ENCODE data around the gene RAB3GAP1.

The RAB3GAP1 gene

GRCh38 chr2:135163901-135164300 lies 111.8 kb downstream of the RAB3GAP1 start:
- DNase-seq (ENCODE audit: low read depth in 3 of 3): no peak

GRCh38 chr2:135164431-135164830 lies 112.3 kb downstream of the RAB3GAP1 start:
- DNase-seq (ENCODE audit: low read depth in 3 of 3): no peak

- DNase-seq (ENCODE audit: low read depth in 3 of 3): no peak
Observed at GRCh38 chr2:135167273-135167672, 115.2 kb downstream of the RAB3GAP1 start.

GRCh38 chr2:135168204-135168856 lies 116.2 kb downstream of the RAB3GAP1 start:
- no peak for DNase-seq (ENCODE audit: low read depth in 3 of 3)

- DNase-seq (ENCODE audit: low read depth in 3 of 3): no peak
Observed at GRCh38 chr2:135169900-135170753, 118.0 kb downstream of the RAB3GAP1 start.

GRCh38 chr2:135174049-135174809 lies 122.1 kb downstream of the RAB3GAP1 start:
- no peak for DNase-seq (ENCODE audit: low read depth in 3 of 3)

GRCh38 chr2:135174810-135175093 lies 122.7 kb downstream of the RAB3GAP1 start:
- no peak for DNase-seq (ENCODE audit: low read depth in 3 of 3)

GRCh38 chr2:135175177-135175576 lies 123.1 kb downstream of the RAB3GAP1 start:
- no peak for DNase-seq (ENCODE audit: low read depth in 3 of 3)

GRCh38 chr2:135179689-135180088 lies 127.6 kb downstream of the RAB3GAP1 start:
- no peak for DNase-seq (ENCODE audit: low read depth in 3 of 3)

GRCh38 chr2:135182190-135182589 lies 130.1 kb downstream of the RAB3GAP1 start:
- no peak for DNase-seq (ENCODE audit: low read depth in 3 of 3)

GRCh38 chr2:135182601-135183000 lies 130.5 kb downstream of the RAB3GAP1 start:
- no peak for DNase-seq (ENCODE audit: low read depth in 3 of 3)

GRCh38 chr2:135183822-135184221 lies 131.7 kb downstream of the RAB3GAP1 start:
- no peak for DNase-seq (ENCODE audit: low read depth in 3 of 3)

- DNase-seq (ENCODE audit: low read depth in 3 of 3): no peak
Observed at GRCh38 chr2:135186054-135186453, 134.0 kb downstream of the RAB3GAP1 start.

- DNase-seq (ENCODE audit: low read depth in 3 of 3): no peak
Observed at GRCh38 chr2:135187270-135187669, 135.2 kb downstream of the RAB3GAP1 start.

GRCh38 chr2:135189148-135189547 lies 137.1 kb downstream of the RAB3GAP1 start:
- DNase-seq (ENCODE audit: low read depth in 3 of 3): no peak

- no peak for DNase-seq (ENCODE audit: low read depth in 3 of 3)
Observed at GRCh38 chr2:135190799-135191198, 138.7 kb downstream of the RAB3GAP1 start.

- DNase-seq (ENCODE audit: low read depth in 3 of 3): no peak
Observed at GRCh38 chr2:135198481-135198880, 146.4 kb downstream of the RAB3GAP1 start.

- DNase-seq (ENCODE audit: low read depth in 3 of 3): no peak
Observed at GRCh38 chr2:135202751-135203150, 150.7 kb downstream of the RAB3GAP1 start.

GRCh38 chr2:135203944-135204343 lies 151.9 kb downstream of the RAB3GAP1 start:
- DNase-seq (ENCODE audit: low read depth in 3 of 3): no peak

GRCh38 chr2:135208016-135208415 lies 155.9 kb downstream of the RAB3GAP1 start:
- DNase-seq (ENCODE audit: low read depth in 3 of 3): no peak

GRCh38 chr2:135212757-135213156 lies 160.7 kb downstream of the RAB3GAP1 start:
- no peak for DNase-seq (ENCODE audit: low read depth in 3 of 3)

- no peak for DNase-seq (ENCODE audit: low read depth in 3 of 3)
Observed at GRCh38 chr2:135218426-135218825, 166.3 kb downstream of the RAB3GAP1 start.

- DNase-seq (ENCODE audit: low read depth in 3 of 3): no peak
Observed at GRCh38 chr2:135219226-135219625, 167.1 kb downstream of the RAB3GAP1 start.
